ENCODE measurements around the gene KCNJ16. TPM values are rescaled to one million over a fixed set of nuclear protein-coding genes. Genes with fewer than 3 reads are reported as not detected.

The KCNJ16 gene
- total RNA-seq, 1 experiment from 2014 or later, result not detected

- Histone ChIP-seq H3K9me2 (replicated peaks; ENCODE audit: low read length) (no peaks in the 10 kb centered on the region), H2AFZ (ENCODE audit: low read length) (peak overlapping the region; percentile 91), H3K4me2 (ENCODE audit: low read length) (peak overlapping the region; percentile 95), H3K4me1 (ENCODE audit: insufficient read depth, low read length) (peaks cover 11% of the 10 kb centered on the region), H3K36me3 (ENCODE audit: low read depth, low read length) (no peaks in the 10 kb centered on the region), H3F3A (ENCODE audit: low read length, unreplicated experiment) (no peaks in the 10 kb centered on the region), H3K9me3 (ENCODE audit: low read length) (no peaks in the 10 kb centered on the region), H3K9ac (ENCODE audit: low read length) (peak overlapping the region; percentile 19; the same call in 1 of the 2 replicates), H4K20me1 (ENCODE audit: low read length) (no peaks in the 10 kb centered on the region), H3K27me3 (ENCODE audit: low read length) (peaks cover 28% of the 10 kb centered on the region), H3K79me2 (ENCODE audit: low read length) (no peaks in the 10 kb centered on the region), H3K27ac (ENCODE audit: low read length) (no peak overlapping the region), H3K4me3 (ENCODE audit: low read length) (peak overlapping the region; percentile 72)
- TF ChIP-seq EZH2phosphoT487 (IDR thresholded peaks at IDR 0.05; ENCODE audit: borderline replicate concordance, low read length), result no peak
- no peak for TF ChIP-seq EZH2 (IDR thresholded peaks at IDR 0.05; ENCODE audit: low read length, unreplicated experiment)
- TF ChIP-seq CTCF (conservative IDR thresholded peaks at IDR 0.05; ENCODE audit: low read depth, low read length), result peak; percentile 88
- ATAC-seq (peak; percentile 50), DNase-seq (peak; percentile 85)
- BruUV-seq (replicated peaks), result no TSS peak
- POLR2A ChIA-PET (ENCODE audit: unreplicated experiment), result interaction anchor here (0.6 kb wide), 1 partner anchor 14 kb away, joined by 3 read pairs; no protein-coding TSS in a partner anchor
- CTCF ChIA-PET, result interaction anchor here (0.6 to 1.4 kb wide), 7 partner anchors 297 to 740 kb away, joined by 3 to 7 read pairs (median 3); no protein-coding TSS in a partner anchor
- intact Hi-C loops (cut with micrococcal nuclease), result loop anchor here (1.0 to 10.0 kb wide), 11 partner anchors 78 to 844 kb away; partner anchors contain the start of gene ABCA5
Observed at GRCh38 chr17:70168044-70168976, 93.3 kb downstream of the KCNJ16 start.

DNA sequence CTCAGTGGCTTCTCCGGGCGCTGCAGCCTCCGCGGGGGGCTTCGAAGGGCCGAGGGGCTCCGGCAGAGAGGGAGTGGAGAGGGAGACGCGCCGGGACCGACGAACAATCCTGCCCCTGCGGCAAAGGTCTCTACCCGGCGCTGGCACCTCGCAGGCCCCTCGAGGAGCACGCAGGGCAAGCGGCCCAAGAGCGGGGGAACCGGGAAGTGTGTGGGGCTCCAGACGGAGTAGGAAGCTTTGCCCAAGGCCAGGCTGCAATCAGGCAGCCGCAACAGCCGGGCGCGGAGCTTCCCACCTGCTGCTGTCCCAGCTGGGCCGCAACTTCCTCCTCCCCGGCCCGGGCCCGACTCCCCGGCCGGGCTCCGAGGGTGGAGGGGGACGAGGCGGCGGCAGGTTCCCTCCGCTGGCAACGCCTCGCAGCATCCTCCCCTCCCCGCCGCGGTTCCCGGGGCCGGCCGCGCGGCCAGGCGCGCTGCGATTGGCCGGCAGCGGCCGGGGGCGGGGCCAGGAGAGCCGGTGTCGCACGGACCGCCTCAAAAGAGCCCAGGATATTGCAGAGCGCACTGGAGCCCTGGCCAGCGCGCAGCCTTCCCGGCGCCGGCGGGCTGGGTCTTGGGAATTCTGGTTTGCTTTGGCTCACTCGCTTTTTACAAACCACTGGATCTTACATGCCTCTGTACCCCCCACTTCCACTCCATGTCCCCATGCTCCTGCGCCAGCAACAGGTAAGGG is 94.1 kb downstream of the KCNJ16 start, which contains the start of gene KCNJ2:
Gene KCNJ2, plus strand, starts transcription at position 556 of the 732 bp plus-strand sequence. CDS start 5,508 bp downstream, outside the sequence.
- Histone ChIP-seq H3F3A (ENCODE audit: low read length, unreplicated experiment) (no peaks in the 10 kb centered on the region), H3K9me2 (replicated peaks; ENCODE audit: low read length) (no peaks in the 10 kb centered on the region), H3K27ac (ENCODE audit: low read length) (no peak within 1 kb of the TSS), H3K9ac (ENCODE audit: low read length) (peak within 1 kb of the TSS; percentile 19; the same call in 1 of the 2 replicates), H2AFZ (ENCODE audit: low read length) (peak within 1 kb of the TSS; percentile 91), H3K4me1 (ENCODE audit: insufficient read depth, low read length) (peaks cover 11% of the 10 kb centered on the region), H3K9me3 (ENCODE audit: low read length) (no peaks in the 10 kb centered on the region), H3K4me3 (ENCODE audit: low read length) (peak within 1 kb of the TSS; percentile 72), H4K20me1 (ENCODE audit: low read length) (no peaks in the 10 kb centered on the region), H3K36me3 (ENCODE audit: low read depth, low read length) (no peaks in the 10 kb centered on the region), H3K4me2 (ENCODE audit: low read length) (peak within 1 kb of the TSS; percentile 95), H3K79me2 (ENCODE audit: low read length) (no peaks in the 10 kb centered on the region), H3K27me3 (ENCODE audit: low read length) (peaks cover 34% of the 10 kb centered on the region)
- POLR2A ChIA-PET (ENCODE audit: unreplicated experiment), result interaction anchor here (0.5 to 0.6 kb wide), 2 partner anchors 13 to 197 kb away, joined by 3 read pairs; no protein-coding TSS in a partner anchor
- peak; percentile 94 for DNase-seq
- TF ChIP-seq CTCF (conservative IDR thresholded peaks at IDR 0.05; ENCODE audit: low read depth, low read length) (no peak), EZH2phosphoT487 (IDR thresholded peaks at IDR 0.05; ENCODE audit: borderline replicate concordance, low read length) (no peak), EZH2 (IDR thresholded peaks at IDR 0.05; ENCODE audit: low read length, unreplicated experiment) (no peak)
- intact Hi-C loops (cut with micrococcal nuclease), result loop anchor here (1.0 to 10.0 kb wide), 11 partner anchors 78 to 844 kb away; partner anchors contain the start of gene ABCA5
- BruUV-seq (replicated peaks), result TSS peak; percentile 67
- ATAC-seq, result peak; percentile 91
- CTCF ChIA-PET, result interaction anchor here (0.5 to 1.1 kb wide), 6 partner anchors 298 to 774 kb away, joined by 3 read pairs; no protein-coding TSS in a partner anchor
